ENCODE measurements around the gene CDH23.

DNA sequence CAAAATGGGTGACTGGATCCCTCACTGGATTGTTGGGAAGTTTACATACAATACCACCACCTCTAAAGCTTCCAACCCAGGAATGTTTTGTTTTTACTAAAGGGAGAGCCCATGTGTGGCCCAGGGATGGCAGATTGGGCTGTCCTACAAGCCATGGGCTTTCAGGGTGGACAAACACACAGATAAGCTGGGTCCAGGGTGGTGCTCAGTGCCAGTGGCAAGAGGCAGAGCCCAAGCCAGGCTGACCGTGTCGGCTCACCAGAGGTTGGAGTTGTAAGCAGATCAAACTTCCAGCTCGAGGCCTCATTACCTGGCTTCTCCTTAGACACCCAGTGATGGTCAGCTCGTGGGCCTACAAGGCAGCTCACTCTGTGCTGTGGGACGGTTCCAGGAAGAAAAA, 52.3 kb downstream of the CDH23 start:
- TF ChIP-seq, protein P1, sequence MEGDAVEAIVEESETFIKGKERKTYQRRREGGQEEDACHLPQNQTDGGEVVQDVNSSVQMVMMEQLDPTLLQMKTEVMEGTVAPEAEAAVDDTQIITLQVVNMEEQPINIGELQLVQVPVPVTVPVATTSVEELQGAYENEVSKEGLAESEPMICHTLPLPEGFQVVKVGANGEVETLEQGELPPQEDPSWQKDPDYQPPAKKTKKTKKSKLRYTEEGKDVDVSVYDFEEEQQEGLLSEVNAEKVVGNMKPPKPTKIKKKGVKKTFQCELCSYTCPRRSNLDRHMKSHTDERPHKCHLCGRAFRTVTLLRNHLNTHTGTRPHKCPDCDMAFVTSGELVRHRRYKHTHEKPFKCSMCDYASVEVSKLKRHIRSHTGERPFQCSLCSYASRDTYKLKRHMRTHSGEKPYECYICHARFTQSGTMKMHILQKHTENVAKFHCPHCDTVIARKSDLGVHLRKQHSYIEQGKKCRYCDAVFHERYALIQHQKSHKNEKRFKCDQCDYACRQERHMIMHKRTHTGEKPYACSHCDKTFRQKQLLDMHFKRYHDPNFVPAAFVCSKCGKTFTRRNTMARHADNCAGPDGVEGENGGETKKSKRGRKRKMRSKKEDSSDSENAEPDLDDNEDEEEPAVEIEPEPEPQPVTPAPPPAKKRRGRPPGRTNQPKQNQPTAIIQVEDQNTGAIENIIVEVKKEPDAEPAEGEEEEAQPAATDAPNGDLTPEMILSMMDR (IDR thresholded peaks at IDR 0.05 in 2 of 3, conservative IDR thresholded peaks at IDR 0.05 in 1 of 3; ENCODE audit: control insufficient read depth in 2 of 3, extremely low read depth in 1 of 3, insufficient read depth in 1 of 3, low read depth in 3 of 3, low read length in 3 of 3) = no peak
- no peak for TF ChIP-seq POLR2AphosphoS5 (IDR thresholded peaks at IDR 0.05; ENCODE audit: low read length)
- TF ChIP-seq, protein P2, sequence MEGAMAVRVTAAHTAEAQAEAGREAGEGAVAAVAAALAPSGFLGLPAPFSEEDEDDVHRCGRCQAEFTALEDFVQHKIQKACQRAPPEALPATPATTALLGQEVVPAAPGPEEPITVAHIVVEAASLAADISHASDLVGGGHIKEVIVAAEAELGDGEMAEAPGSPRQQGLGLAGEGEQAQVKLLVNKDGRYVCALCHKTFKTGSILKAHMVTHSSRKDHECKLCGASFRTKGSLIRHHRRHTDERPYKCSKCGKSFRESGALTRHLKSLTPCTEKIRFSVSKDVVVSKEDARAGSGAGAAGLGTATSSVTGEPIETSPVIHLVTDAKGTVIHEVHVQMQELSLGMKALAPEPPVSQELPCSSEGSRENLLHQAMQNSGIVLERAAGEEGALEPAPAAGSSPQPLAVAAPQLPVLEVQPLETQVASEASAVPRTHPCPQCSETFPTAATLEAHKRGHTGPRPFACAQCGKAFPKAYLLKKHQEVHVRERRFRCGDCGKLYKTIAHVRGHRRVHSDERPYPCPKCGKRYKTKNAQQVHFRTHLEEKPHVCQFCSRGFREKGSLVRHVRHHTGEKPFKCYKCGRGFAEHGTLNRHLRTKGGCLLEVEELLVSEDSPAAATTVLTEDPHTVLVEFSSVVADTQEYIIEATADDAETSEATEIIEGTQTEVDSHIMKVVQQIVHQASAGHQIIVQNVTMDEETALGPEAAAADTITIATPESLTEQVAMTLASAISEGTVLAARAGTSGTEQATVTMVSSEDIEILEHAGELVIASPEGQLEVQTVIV (IDR thresholded peaks at IDR 0.05; ENCODE audit: borderline replicate concordance, partially characterized antibody) = no peak
- TF ChIP-seq EZH2 (IDR thresholded peaks at IDR 0.05; ENCODE audit: borderline replicate concordance, control insufficient read depth, low read depth, low read length) = no peak
- no peak for TF ChIP-seq SPI1 (IDR thresholded peaks at IDR 0.05; ENCODE audit: borderline replicate concordance, insufficient read depth, low read depth, low read length)
- TF ChIP-seq RAD21 (IDR thresholded peaks at IDR 0.05; ENCODE audit: insufficient read depth, low read depth, low read length) = no peak
- no peak for TF ChIP-seq CHD1 (IDR thresholded peaks at IDR 0.05; ENCODE audit: low read depth, low read length)
- TF ChIP-seq, protein P3, sequence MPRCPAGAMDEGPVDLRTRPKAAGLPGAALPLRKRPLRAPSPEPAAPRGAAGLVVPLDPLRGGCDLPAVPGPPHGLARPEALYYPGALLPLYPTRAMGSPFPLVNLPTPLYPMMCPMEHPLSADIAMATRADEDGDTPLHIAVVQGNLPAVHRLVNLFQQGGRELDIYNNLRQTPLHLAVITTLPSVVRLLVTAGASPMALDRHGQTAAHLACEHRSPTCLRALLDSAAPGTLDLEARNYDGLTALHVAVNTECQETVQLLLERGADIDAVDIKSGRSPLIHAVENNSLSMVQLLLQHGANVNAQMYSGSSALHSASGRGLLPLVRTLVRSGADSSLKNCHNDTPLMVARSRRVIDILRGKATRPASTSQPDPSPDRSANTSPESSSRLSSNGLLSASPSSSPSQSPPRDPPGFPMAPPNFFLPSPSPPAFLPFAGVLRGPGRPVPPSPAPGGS (IDR thresholded peaks at IDR 0.05; ENCODE audit: borderline replicate concordance, insufficient read depth, low read depth, low read length, poor library complexity, severe bottlenecking) = no peak
- TF ChIP-seq JUNB (IDR thresholded peaks at IDR 0.05) = no peak

Measured in GM12878 (cell line).